SK-N-SH (cell line): ENCODE data around the gene FYB1. TPM values are rescaled to one million over a fixed set of nuclear protein-coding genes. Genes with fewer than 3 reads are reported as not detected.

Experiments used
- CTCF ChIA-PET: fragments of 300-600, 350-600 bp; formaldehyde crosslinking; extraction: SDS; loops from one replicate; lab custom pipeline; 2021; lab: Yijun Ruan, JAX
- POLR2A ChIA-PET: fragments of 350-600 bp; sonication (Branson Sonifier 250); formaldehyde crosslinking; extraction: SDS; loops from one replicate; lab custom pipeline; 2020; ENCODE audit warnings: antibody characterized with exemption, inconsistent platforms; lab: Yijun Ruan, JAX
- DNase-seq: peaks from one replicate; pipeline ENCODE4 v3.0.0; 2012
- H2AFZ ChIP-seq: fragments of 200-600 bp; sonication (generic); 2 replicates; pipeline ENCODE4 v1.8.1; 2016; ENCODE audit warnings: antibody characterized with exemption, mild to moderate bottlenecking, low read depth
- H3F3A ChIP-seq: fragments of 200-600 bp; sonication (generic); replicated peaks from 2 replicates; pipeline ENCODE3; 2016; ENCODE audit warnings: antibody characterized with exemption, mild to moderate bottlenecking; ENCODE audit not compliant: insufficient read depth
- H3K27ac ChIP-seq, 2 experiments: fragments of 200-500 bp in 1 of 2; fragments of 200-600 bp in 1 of 2; sonication (Bioruptor generic) in 1 of 2; sonication (generic), shearing (Covaris generic) in 1 of 2; 2 replicates each; pipeline versions ENCODE4 v1.5.1 to v1.6.1; 2014 to 2016; ENCODE audit warnings: low read depth in 2 of 2, inconsistent platforms in 1 of 2, low read length in 1 of 2, mild to moderate bottlenecking in 1 of 2, mixed read lengths in 1 of 2
- H3K27me3 ChIP-seq: fragments of 200-600 bp; sonication (generic), shearing (Covaris generic); 2 replicates; pipeline ENCODE4 v1.6.1; 2016; ENCODE audit warnings: mixed run types; ENCODE audit not compliant: insufficient read depth
- H3K36me3 ChIP-seq, 2 experiments: fragments of 200-500 bp in 1 of 2; fragments of 200-600 bp in 1 of 2; sonication (Bioruptor generic) in 1 of 2; sonication (generic) in 1 of 2; replicated peaks in 1 of 2; 2 replicates each; pipeline versions ENCODE3 to v1.5.1; 2014 to 2016; ENCODE audit warnings: low read length in 1 of 2, mild to moderate bottlenecking in 1 of 2; ENCODE audit not compliant: insufficient read depth in 2 of 2, control insufficient read depth in 1 of 2
- H3K4me1 ChIP-seq, 2 experiments: fragments of 200-500 bp in 1 of 2; fragments of 200-600 bp in 1 of 2; sonication (Bioruptor generic) in 1 of 2; sonication (generic), shearing (Covaris generic) in 1 of 2; 2 replicates each; pipeline versions ENCODE4 v1.5.1 to v1.6.1; 2014 to 2016; ENCODE audit warnings: low read depth in 1 of 2, low read length in 1 of 2, mixed run types in 1 of 2; ENCODE audit not compliant: insufficient read depth in 2 of 2, control insufficient read depth in 1 of 2
- H3K4me2 ChIP-seq: fragments of 200-600 bp; sonication (generic), shearing (Covaris generic); 2 replicates; pipeline ENCODE4 v1.6.1; 2017; ENCODE audit warnings: mixed run types
- H3K4me3 ChIP-seq, 2 experiments: fragments of 200-500 bp in 1 of 2; fragments of 200-600 bp in 1 of 2; sonication (Bioruptor generic) in 1 of 2; sonication (generic), shearing (Covaris generic) in 1 of 2; 2 replicates each; pipeline versions ENCODE4 v1.5.1 to v1.8.1; 2014 to 2016; ENCODE audit warnings: low read depth in 2 of 2, inconsistent platforms in 1 of 2, low read length in 1 of 2, mild to moderate bottlenecking in 1 of 2, mixed read lengths in 1 of 2, moderate library complexity in 1 of 2
- H3K79me2 ChIP-seq: fragments of 200-600 bp; sonication (generic); 2 replicates; pipeline ENCODE4 v1.8.1; 2017; ENCODE audit warnings: mild to moderate bottlenecking; ENCODE audit not compliant: insufficient read depth
- H3K9ac ChIP-seq: fragments of 200-600 bp; sonication (generic); 2 replicates; pipeline ENCODE4 v1.6.1; 2017; ENCODE audit warnings: mixed run types
- H3K9me2 ChIP-seq: fragments of 200-600 bp; sonication (generic); 2 replicates; pipeline ENCODE4 v1.6.1; 2017; ENCODE audit warnings: mixed run types
- H3K9me3 ChIP-seq: fragments of 200-600 bp; sonication (generic); 2 replicates; pipeline ENCODE4 v1.6.1; 2017; ENCODE audit warnings: mixed run types, mild to moderate bottlenecking, moderate library complexity
- H4K20me1 ChIP-seq: fragments of 200-600 bp; sonication (generic); 2 replicates; pipeline ENCODE4 v1.6.1; 2017; ENCODE audit warnings: mild to moderate bottlenecking, mixed run types; ENCODE audit not compliant: insufficient read depth
- CHD2 ChIP-seq: fragments of 150-350 bp; IDR thresholded peaks from 2 replicates; pipeline ENCODE4 v1.6.1; 2018; ENCODE audit warnings: low read length; ENCODE audit not compliant: partially characterized antibody
- ELF1 ChIP-seq: IDR thresholded peaks from 2 replicates; pipeline ENCODE4 v1.4.0; 2012
- EZH2phosphoT487 ChIP-seq: fragments of 200-600 bp; sonication (generic); IDR thresholded peaks from 2 replicates; pipeline ENCODE4 v1.6.1; 2017; ENCODE audit warnings: low read depth, mixed run types, mild to moderate bottlenecking, antibody characterized with exemption, moderate library complexity, borderline replicate concordance
- FOSL2 ChIP-seq: IDR thresholded peaks from 2 replicates; pipeline ENCODE4 v1.4.0; 2012; ENCODE audit warnings: low read depth, mild to moderate bottlenecking, moderate library complexity, borderline replicate concordance
- GATA2 ChIP-seq: sonication (generic); formaldehyde crosslinking; IDR thresholded peaks from 2 replicates; pipeline ENCODE4 v1.5.0; 2020; ENCODE audit warnings: mild to moderate bottlenecking, missing genetic modification reagents
- JUND ChIP-seq: IDR thresholded peaks from 2 replicates; pipeline ENCODE4 v1.4.0; 2012
- MEF2A ChIP-seq: IDR thresholded peaks from 2 replicates; pipeline ENCODE4 v1.4.0; 2012; ENCODE audit warnings: low read depth, borderline replicate concordance
- NFIC ChIP-seq: IDR thresholded peaks from 2 replicates; pipeline ENCODE4 v1.4.0; 2012; ENCODE audit warnings: borderline replicate concordance
- NRF1 ChIP-seq: IDR thresholded peaks from 2 replicates; pipeline ENCODE4 v1.6.1; 2012; ENCODE audit warnings: low read depth, mild to moderate bottlenecking, low read length
- POLR2AphosphoS5 ChIP-seq: IDR thresholded peaks from 2 replicates; pipeline ENCODE4 v1.6.1; 2012; ENCODE audit warnings: low read depth, low read length
- RFX5 ChIP-seq: IDR thresholded peaks from 2 replicates; pipeline ENCODE4 v1.6.1; 2012; ENCODE audit warnings: mild to moderate bottlenecking, improper control_type of control experiment, low read length
- RXRA ChIP-seq: IDR thresholded peaks from 2 replicates; pipeline ENCODE4 v1.4.0; 2012; ENCODE audit warnings: low read depth, mild to moderate bottlenecking, borderline replicate concordance
- SIN3A ChIP-seq: IDR thresholded peaks from 2 replicates; pipeline ENCODE4 v1.6.1; 2012; ENCODE audit warnings: low read depth, mild to moderate bottlenecking, low read length, moderate library complexity, borderline replicate concordance
- SMC3 ChIP-seq: IDR thresholded peaks from 2 replicates; pipeline ENCODE4 v1.6.1; 2012; ENCODE audit warnings: low read depth, low read length, improper control_type of control experiment
- TAF1 ChIP-seq: IDR thresholded peaks from 2 replicates; pipeline ENCODE4 v1.6.1; 2012; ENCODE audit warnings: low read depth, mild to moderate bottlenecking, low read length, moderate library complexity, borderline replicate concordance
- TCF12 ChIP-seq: IDR thresholded peaks from 2 replicates; pipeline ENCODE4 v1.4.0; 2012
- YY1 ChIP-seq: IDR thresholded peaks from 2 replicates; pipeline ENCODE4 v1.4.0; 2012; ENCODE audit warnings: low read depth, mild to moderate bottlenecking
- WGBS: methylation state at CpG from one replicate; pipeline ENCODE4 v1.1.6; 2017; ENCODE audit warnings: low lambda C conversion rate; 5-methylcytosine and 5-hydroxymethylcytosine counted together
- polyA plus RNA-seq, 3 experiments: library from polyadenylated mRNA; depleted of rRNA; stranded (reverse); fragments of >200 nt; gene quantifications; 2 replicates each; pipeline ENCODE4 v1.2.3, GENCODE V29; 2012
- TF ChIP-seq, protein P1 (sequence below): IDR thresholded peaks from 2 replicates; pipeline ENCODE4; 2012
- TF ChIP-seq, protein P2 (sequence below): IDR thresholded peaks from 2 replicates; pipeline ENCODE4 v1.4.0; 2012; ENCODE audit warnings: low read depth, borderline replicate concordance
- TF ChIP-seq, protein P3 (sequence below): fragments of 150-350 bp; IDR thresholded peaks from 2 replicates; pipeline ENCODE4 v1.6.1; 2017; ENCODE audit warnings: antibody characterized with exemption, low read length, low read depth, borderline replicate concordance
- TF ChIP-seq, protein P4 (sequence below): IDR thresholded peaks from 2 replicates; pipeline ENCODE4 v1.6.1; 2012; ENCODE audit warnings: mild to moderate bottlenecking, low read depth, low read length, moderate library complexity

FYB1 gene
- polyA plus RNA-seq, 1 of the 3 experiments (the other 2 are of a cell fraction): not detected

DNA sequence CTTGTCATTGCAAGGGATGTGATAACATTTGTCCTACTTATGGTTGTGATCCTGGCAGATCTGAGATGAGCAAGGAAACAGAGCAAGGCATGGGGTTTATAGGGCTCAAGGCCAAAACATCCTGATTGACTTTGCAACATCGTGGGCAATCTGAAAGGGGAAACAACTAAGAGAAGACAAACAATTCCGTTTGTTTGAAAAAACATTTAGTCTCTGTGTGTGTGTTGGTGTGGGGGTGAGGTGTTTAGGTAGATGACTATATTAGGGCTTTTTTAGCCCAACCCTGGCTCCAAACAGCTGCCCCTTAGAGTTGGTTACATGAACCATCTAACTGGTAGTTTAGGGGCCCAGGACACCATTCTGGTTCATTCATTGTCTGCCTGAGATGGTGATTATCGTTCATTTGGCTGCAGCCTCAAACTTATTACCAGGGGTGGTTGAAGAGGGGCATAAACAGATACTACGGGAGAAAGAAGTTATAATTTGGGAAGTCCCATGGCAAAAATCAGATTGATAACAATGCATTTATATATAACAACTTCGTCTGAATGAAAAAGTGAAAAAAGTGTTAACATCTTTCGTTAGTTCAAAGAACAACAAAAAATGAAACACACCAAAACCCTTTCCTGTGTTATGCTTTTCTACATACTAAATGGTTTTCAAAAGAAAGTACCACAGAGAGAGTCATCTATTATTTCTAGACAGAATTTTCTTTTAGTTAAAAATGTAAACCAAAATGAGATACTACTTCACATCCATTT, 5.7 kb downstream of the FYB1 start:
- ChIA-PET CTCF (no interaction called here), POLR2A (no interaction called here)
- no peaks in the 10 kb centered on the region for H3K79me2 ChIP-seq
- H3F3A ChIP-seq: no peaks in the 10 kb centered on the region
- no peaks in the 10 kb centered on the region for H3K9me2 ChIP-seq
- no peaks in the 10 kb centered on the region for H3K4me1 ChIP-seq
- no peak for DNase-seq
- peaks cover 67% of the 10 kb centered on the region for H3K27me3 ChIP-seq
- H3K4me2 ChIP-seq: no peak overlapping the region
- no peak overlapping the region for H3K27ac ChIP-seq
- H3K9me3 ChIP-seq: no peaks in the 10 kb centered on the region
- no peak for TF ChIP-seq TAF1
- TF ChIP-seq YY1: no peak
- TF ChIP-seq SIN3A: no peak
- TF ChIP-seq FOSL2: no peak
- TF ChIP-seq, protein P1, sequence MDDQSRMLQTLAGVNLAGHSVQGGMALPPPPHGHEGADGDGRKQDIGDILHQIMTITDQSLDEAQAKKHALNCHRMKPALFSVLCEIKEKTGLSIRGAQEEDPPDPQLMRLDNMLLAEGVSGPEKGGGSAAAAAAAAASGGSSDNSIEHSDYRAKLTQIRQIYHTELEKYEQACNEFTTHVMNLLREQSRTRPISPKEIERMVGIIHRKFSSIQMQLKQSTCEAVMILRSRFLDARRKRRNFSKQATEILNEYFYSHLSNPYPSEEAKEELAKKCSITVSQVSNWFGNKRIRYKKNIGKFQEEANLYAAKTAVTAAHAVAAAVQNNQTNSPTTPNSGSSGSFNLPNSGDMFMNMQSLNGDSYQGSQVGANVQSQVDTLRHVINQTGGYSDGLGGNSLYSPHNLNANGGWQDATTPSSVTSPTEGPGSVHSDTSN: no peak
- TF ChIP-seq CHD2: no peak
- TF ChIP-seq RFX5: no peak
- TF ChIP-seq, protein P2, sequence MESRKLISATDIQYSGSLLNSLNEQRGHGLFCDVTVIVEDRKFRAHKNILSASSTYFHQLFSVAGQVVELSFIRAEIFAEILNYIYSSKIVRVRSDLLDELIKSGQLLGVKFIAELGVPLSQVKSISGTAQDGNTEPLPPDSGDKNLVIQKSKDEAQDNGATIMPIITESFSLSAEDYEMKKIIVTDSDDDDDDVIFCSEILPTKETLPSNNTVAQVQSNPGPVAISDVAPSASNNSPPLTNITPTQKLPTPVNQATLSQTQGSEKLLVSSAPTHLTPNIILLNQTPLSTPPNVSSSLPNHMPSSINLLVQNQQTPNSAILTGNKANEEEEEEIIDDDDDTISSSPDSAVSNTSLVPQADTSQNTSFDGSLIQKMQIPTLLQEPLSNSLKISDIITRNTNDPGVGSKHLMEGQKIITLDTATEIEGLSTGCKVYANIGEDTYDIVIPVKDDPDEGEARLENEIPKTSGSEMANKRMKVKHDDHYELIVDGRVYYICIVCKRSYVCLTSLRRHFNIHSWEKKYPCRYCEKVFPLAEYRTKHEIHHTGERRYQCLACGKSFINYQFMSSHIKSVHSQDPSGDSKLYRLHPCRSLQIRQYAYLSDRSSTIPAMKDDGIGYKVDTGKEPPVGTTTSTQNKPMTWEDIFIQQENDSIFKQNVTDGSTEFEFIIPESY: no peak
- TF ChIP-seq POLR2AphosphoS5: no peak
- no peak for TF ChIP-seq RXRA
- TF ChIP-seq EZH2phosphoT487: no peak
- TF ChIP-seq GATA2 (CRISPR knock-in tag): no peak
- TF ChIP-seq JUND: no peak
- H4K20me1 ChIP-seq: no peaks in the 10 kb centered on the region
- 10% methylated on average over 6 of the region's 6 CpGs for WGBS
- H3K9ac ChIP-seq: no peak overlapping the region
- no peak overlapping the region for H3K4me3 ChIP-seq
- H2AFZ ChIP-seq: no peak overlapping the region
- no peaks in the 10 kb centered on the region for H3K36me3 ChIP-seq

DNA sequence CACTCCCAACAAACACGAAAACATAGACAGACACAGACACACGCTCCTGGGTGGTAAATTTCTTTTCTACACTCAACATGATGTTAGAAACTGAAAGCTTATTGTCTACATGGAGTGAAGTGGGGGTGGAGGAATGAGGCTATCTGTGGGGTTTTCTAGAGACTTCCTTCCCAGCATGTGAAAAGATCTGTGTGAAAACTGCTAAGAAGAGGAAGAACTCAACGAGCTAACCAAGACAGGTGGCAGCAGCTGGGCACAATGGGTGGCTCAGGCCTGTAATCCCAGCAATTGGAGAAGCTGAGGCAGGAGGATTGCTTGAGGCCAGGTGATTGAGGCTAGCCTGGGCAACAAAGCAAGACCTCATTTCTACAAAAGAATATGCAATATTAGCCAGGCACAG, 7.6 kb downstream of the FYB1 start:
- TF ChIP-seq ELF1: no peak
- no peak for TF ChIP-seq YY1
- TF ChIP-seq NRF1: no peak
- no peak for TF ChIP-seq NFIC
- TF ChIP-seq FOSL2: no peak
- TF ChIP-seq RXRA: no peak
- no peak for TF ChIP-seq SMC3
- TF ChIP-seq TCF12: no peak
- TF ChIP-seq, protein P3, sequence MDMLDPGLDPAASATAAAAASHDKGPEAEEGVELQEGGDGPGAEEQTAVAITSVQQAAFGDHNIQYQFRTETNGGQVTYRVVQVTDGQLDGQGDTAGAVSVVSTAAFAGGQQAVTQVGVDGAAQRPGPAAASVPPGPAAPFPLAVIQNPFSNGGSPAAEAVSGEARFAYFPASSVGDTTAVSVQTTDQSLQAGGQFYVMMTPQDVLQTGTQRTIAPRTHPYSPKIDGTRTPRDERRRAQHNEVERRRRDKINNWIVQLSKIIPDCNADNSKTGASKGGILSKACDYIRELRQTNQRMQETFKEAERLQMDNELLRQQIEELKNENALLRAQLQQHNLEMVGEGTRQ: no peak
- TF ChIP-seq MEF2A: no peak
- TF ChIP-seq, protein P4, sequence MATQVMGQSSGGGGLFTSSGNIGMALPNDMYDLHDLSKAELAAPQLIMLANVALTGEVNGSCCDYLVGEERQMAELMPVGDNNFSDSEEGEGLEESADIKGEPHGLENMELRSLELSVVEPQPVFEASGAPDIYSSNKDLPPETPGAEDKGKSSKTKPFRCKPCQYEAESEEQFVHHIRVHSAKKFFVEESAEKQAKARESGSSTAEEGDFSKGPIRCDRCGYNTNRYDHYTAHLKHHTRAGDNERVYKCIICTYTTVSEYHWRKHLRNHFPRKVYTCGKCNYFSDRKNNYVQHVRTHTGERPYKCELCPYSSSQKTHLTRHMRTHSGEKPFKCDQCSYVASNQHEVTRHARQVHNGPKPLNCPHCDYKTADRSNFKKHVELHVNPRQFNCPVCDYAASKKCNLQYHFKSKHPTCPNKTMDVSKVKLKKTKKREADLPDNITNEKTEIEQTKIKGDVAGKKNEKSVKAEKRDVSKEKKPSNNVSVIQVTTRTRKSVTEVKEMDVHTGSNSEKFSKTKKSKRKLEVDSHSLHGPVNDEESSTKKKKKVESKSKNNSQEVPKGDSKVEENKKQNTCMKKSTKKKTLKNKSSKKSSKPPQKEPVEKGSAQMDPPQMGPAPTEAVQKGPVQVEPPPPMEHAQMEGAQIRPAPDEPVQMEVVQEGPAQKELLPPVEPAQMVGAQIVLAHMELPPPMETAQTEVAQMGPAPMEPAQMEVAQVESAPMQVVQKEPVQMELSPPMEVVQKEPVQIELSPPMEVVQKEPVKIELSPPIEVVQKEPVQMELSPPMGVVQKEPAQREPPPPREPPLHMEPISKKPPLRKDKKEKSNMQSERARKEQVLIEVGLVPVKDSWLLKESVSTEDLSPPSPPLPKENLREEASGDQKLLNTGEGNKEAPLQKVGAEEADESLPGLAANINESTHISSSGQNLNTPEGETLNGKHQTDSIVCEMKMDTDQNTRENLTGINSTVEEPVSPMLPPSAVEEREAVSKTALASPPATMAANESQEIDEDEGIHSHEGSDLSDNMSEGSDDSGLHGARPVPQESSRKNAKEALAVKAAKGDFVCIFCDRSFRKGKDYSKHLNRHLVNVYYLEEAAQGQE: no peak
- POLR2A ChIA-PET: no interaction called here
- DNase-seq: no peak
- Histone ChIP-seq H3K27ac (no peak overlapping the region), H3K4me1 (no peaks in the 10 kb centered on the region), H3F3A (no peaks in the 10 kb centered on the region), H3K36me3 (no peaks in the 10 kb centered on the region), H4K20me1 (no peaks in the 10 kb centered on the region), H3K9ac (no peak overlapping the region), H3K4me3 (no peak overlapping the region), H3K79me2 (no peaks in the 10 kb centered on the region), H2AFZ (no peak overlapping the region), H3K27me3 (peaks cover 71% of the 10 kb centered on the region), H3K9me3 (no peaks in the 10 kb centered on the region), H3K4me2 (no peak overlapping the region), H3K9me2 (no peaks in the 10 kb centered on the region)
- WGBS: 19% methylated on average over 3 of the region's 3 CpGs
- CTCF ChIA-PET: interaction anchor here (0.6 kb wide), 1 partner anchor 150 kb away, joined by 3 read pairs; no protein-coding TSS in a partner anchor
